ENCODE results near the gene C17orf75.

Gene C17orf75

DNA sequence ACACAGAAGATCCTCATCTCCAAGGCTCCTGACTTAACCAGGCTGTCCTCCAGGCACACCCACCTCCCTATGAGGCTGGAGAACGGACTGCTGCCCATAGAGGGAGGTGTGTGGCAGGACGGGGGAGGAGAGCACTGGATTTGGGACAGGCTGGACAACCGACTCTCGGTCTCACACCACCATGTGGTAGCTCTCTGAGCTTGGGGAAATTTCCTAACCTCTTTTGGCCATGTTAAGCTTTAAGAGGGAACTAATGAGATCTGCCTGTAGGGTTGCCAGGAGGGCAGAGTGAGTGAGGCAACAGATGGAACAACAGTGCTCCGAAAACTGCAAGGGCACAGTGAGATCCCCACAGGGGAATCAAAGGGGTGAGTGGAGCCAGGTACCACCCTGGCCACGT lies 43.7 kb downstream of the C17orf75 start:
- no peaks in the 10 kb centered on the region for H3F3A ChIP-seq (ENCODE audit: low read depth)
- H4K20me1 ChIP-seq (ENCODE audit: insufficient read depth, low read length, poor library complexity, severe bottlenecking), result no peaks in the 10 kb centered on the region
- H3K9ac ChIP-seq (ENCODE audit: low read depth, low read length, poor library complexity, severe bottlenecking), result no peak overlapping the region
- no peaks in the 10 kb centered on the region for H3K79me2 ChIP-seq (ENCODE audit: insufficient read depth, low read length)
- H3K4me2 ChIP-seq (ENCODE audit: low read depth, low read length, poor library complexity, severe bottlenecking), result no peak overlapping the region
- H3K4me1 ChIP-seq (ENCODE audit: insufficient read depth, low read length, poor library complexity, severe bottlenecking), result no peaks in the 10 kb centered on the region
- no peaks in the 10 kb centered on the region for H3K9me2 ChIP-seq (replicated peaks; ENCODE audit: low read depth, low read length)
- H3K36me3 ChIP-seq (ENCODE audit: insufficient read depth, low read length), result no peaks in the 10 kb centered on the region
- H3K9me3 ChIP-seq (ENCODE audit: insufficient read depth, low read depth, low read length), result no peaks in the 10 kb centered on the region
- H3K4me3 ChIP-seq (ENCODE audit: low read length, poor library complexity, severe bottlenecking), result no peak overlapping the region
- no peak for TF ChIP-seq EZH2phosphoT487 (IDR thresholded peaks at IDR 0.05; ENCODE audit: borderline replicate concordance)
- TF ChIP-seq, protein P1, sequence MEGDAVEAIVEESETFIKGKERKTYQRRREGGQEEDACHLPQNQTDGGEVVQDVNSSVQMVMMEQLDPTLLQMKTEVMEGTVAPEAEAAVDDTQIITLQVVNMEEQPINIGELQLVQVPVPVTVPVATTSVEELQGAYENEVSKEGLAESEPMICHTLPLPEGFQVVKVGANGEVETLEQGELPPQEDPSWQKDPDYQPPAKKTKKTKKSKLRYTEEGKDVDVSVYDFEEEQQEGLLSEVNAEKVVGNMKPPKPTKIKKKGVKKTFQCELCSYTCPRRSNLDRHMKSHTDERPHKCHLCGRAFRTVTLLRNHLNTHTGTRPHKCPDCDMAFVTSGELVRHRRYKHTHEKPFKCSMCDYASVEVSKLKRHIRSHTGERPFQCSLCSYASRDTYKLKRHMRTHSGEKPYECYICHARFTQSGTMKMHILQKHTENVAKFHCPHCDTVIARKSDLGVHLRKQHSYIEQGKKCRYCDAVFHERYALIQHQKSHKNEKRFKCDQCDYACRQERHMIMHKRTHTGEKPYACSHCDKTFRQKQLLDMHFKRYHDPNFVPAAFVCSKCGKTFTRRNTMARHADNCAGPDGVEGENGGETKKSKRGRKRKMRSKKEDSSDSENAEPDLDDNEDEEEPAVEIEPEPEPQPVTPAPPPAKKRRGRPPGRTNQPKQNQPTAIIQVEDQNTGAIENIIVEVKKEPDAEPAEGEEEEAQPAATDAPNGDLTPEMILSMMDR (conservative IDR thresholded peaks at IDR 0.05; ENCODE audit: low read length), result no peak
- H3K27me3 ChIP-seq (ENCODE audit: insufficient read depth, low read length, poor library complexity, severe bottlenecking), result no peaks in the 10 kb centered on the region
- H2AFZ ChIP-seq (ENCODE audit: low read length), result no peak overlapping the region

GRCh38 chr17:32297860-32298259 lies 44.1 kb downstream of the C17orf75 start:
- no peak overlapping the region for H3K4me2 ChIP-seq (ENCODE audit: low read depth, low read length, poor library complexity, severe bottlenecking)
- TF ChIP-seq, protein P1 (conservative IDR thresholded peaks at IDR 0.05; ENCODE audit: low read length), result no peak
- TF ChIP-seq EZH2phosphoT487 (IDR thresholded peaks at IDR 0.05; ENCODE audit: borderline replicate concordance), result no peak

GRCh38 chr17:32297424-32297823 lies 44.5 kb downstream of the C17orf75 start:
- Histone ChIP-seq H3K4me3 (ENCODE audit: low read length, poor library complexity, severe bottlenecking) (no peak overlapping the region), H3F3A (ENCODE audit: low read depth) (no peaks in the 10 kb centered on the region), H3K4me2 (ENCODE audit: low read depth, low read length, poor library complexity, severe bottlenecking) (no peak overlapping the region), H3K9me3 (ENCODE audit: insufficient read depth, low read depth, low read length) (no peaks in the 10 kb centered on the region), H3K9me2 (replicated peaks; ENCODE audit: low read depth, low read length) (no peaks in the 10 kb centered on the region), H3K9ac (ENCODE audit: low read depth, low read length, poor library complexity, severe bottlenecking) (no peak overlapping the region), H3K27me3 (ENCODE audit: insufficient read depth, low read length, poor library complexity, severe bottlenecking) (no peaks in the 10 kb centered on the region), H4K20me1 (ENCODE audit: insufficient read depth, low read length, poor library complexity, severe bottlenecking) (no peaks in the 10 kb centered on the region), H3K79me2 (ENCODE audit: insufficient read depth, low read length) (no peaks in the 10 kb centered on the region), H3K4me1 (ENCODE audit: insufficient read depth, low read length, poor library complexity, severe bottlenecking) (no peaks in the 10 kb centered on the region), H3K36me3 (ENCODE audit: insufficient read depth, low read length) (no peaks in the 10 kb centered on the region), H2AFZ (ENCODE audit: low read length) (no peak overlapping the region)
- TF ChIP-seq, protein P1 (conservative IDR thresholded peaks at IDR 0.05; ENCODE audit: low read length), result no peak
- TF ChIP-seq EZH2phosphoT487 (IDR thresholded peaks at IDR 0.05; ENCODE audit: borderline replicate concordance), result no peak

More at GRCh38 chr17:32297860-32298259, 44.1 kb downstream of the C17orf75 start:
- Histone ChIP-seq H3K27me3 (ENCODE audit: insufficient read depth, low read length, poor library complexity, severe bottlenecking) (no peaks in the 10 kb centered on the region), H3K79me2 (ENCODE audit: insufficient read depth, low read length) (no peaks in the 10 kb centered on the region), H3K4me3 (ENCODE audit: low read length, poor library complexity, severe bottlenecking) (no peak overlapping the region), H3K4me1 (ENCODE audit: insufficient read depth, low read length, poor library complexity, severe bottlenecking) (no peaks in the 10 kb centered on the region), H4K20me1 (ENCODE audit: insufficient read depth, low read length, poor library complexity, severe bottlenecking) (no peaks in the 10 kb centered on the region), H3K36me3 (ENCODE audit: insufficient read depth, low read length) (no peaks in the 10 kb centered on the region), H3F3A (ENCODE audit: low read depth) (no peaks in the 10 kb centered on the region), H3K9me3 (ENCODE audit: insufficient read depth, low read depth, low read length) (no peaks in the 10 kb centered on the region), H3K9me2 (replicated peaks; ENCODE audit: low read depth, low read length) (no peaks in the 10 kb centered on the region), H2AFZ (ENCODE audit: low read length) (no peak overlapping the region), H3K9ac (ENCODE audit: low read depth, low read length, poor library complexity, severe bottlenecking) (no peak overlapping the region)

Data from Loucy (cell line).